ENCODE data around the gene RERE. TPM values are rescaled to one million over a fixed set of nuclear protein-coding genes. Genes with fewer than 3 reads are reported as not detected.

Gene RERE
- total and polyA plus RNA-seq, 2 experiments from 2014 or later = 39.8 to 62.8 TPM

GRCh38 chr1:8347635-8348034, 469.8 kb downstream of the RERE start:
- H3K9me2 ChIP-seq (replicated peaks; ENCODE audit: insufficient read depth) = no peaks in the 10 kb centered on the region
- no peak overlapping the region for H3K4me2 ChIP-seq
- no peak overlapping the region for H3K4me3 ChIP-seq
- H3K79me2 ChIP-seq = no peaks in the 10 kb centered on the region
- TF ChIP-seq CTCF (IDR thresholded peaks at IDR 0.05; ENCODE audit: poor library complexity) = no peak
- TF ChIP-seq EZH2 (IDR thresholded peaks at IDR 0.05; ENCODE audit: borderline replicate concordance) = no peak
- H3K27me3 ChIP-seq = no peaks in the 10 kb centered on the region
- no peak overlapping the region for H3K27ac ChIP-seq
- DNase-seq (ENCODE audit: low spot score) = no peak
- no peaks in the 10 kb centered on the region for H3K4me1 ChIP-seq (ENCODE audit: insufficient read depth)
- no peaks in the 10 kb centered on the region for H3K9me3 ChIP-seq (ENCODE audit: low read depth)
- no peaks in the 10 kb centered on the region for H3K36me3 ChIP-seq (replicated peaks; ENCODE audit: insufficient read depth, low read depth)
- WGBS (ENCODE audit: low lambda C conversion rate, missing lambda C conversion rate) = 70% methylated on average over 15 of the region's 15 CpGs
- H4K20me1 ChIP-seq (ENCODE audit: insufficient read depth, poor library complexity, severe bottlenecking) = no peaks in the 10 kb centered on the region
- no peak overlapping the region for H2AFZ ChIP-seq

GRCh38 chr1:8345621-8346415, 471.6 kb downstream of the RERE start:
- H3K27me3 ChIP-seq = no peaks in the 10 kb centered on the region
- H4K20me1 ChIP-seq (ENCODE audit: insufficient read depth, poor library complexity, severe bottlenecking) = no peaks in the 10 kb centered on the region
- H3K27ac ChIP-seq = no peak overlapping the region
- no peaks in the 10 kb centered on the region for H3K36me3 ChIP-seq (replicated peaks; ENCODE audit: insufficient read depth, low read depth)
- H3K79me2 ChIP-seq = no peaks in the 10 kb centered on the region
- TF ChIP-seq CTCF (IDR thresholded peaks at IDR 0.05; ENCODE audit: poor library complexity) (no peak), EZH2phosphoT487 (IDR thresholded peaks at IDR 0.05; ENCODE audit: low read depth, severe bottlenecking, unreplicated experiment) (no peak), EZH2 (IDR thresholded peaks at IDR 0.05; ENCODE audit: borderline replicate concordance) (no peak)
- H3K4me2 ChIP-seq = no peak overlapping the region
- H3K4me1 ChIP-seq (ENCODE audit: insufficient read depth) = no peaks in the 10 kb centered on the region
- no peak for DNase-seq (ENCODE audit: low spot score)
- 88% methylated on average over 18 of the region's 18 CpGs for WGBS (ENCODE audit: low lambda C conversion rate, missing lambda C conversion rate)
- H3K9me2 ChIP-seq (replicated peaks; ENCODE audit: insufficient read depth) = no peaks in the 10 kb centered on the region
- no peak overlapping the region for H2AFZ ChIP-seq
- H3K9me3 ChIP-seq (ENCODE audit: low read depth) = no peaks in the 10 kb centered on the region
- no peak overlapping the region for H3K4me3 ChIP-seq

- no peaks in the 10 kb centered on the region for H3K9me2 ChIP-seq (replicated peaks; ENCODE audit: insufficient read depth)
- no peak overlapping the region for H3K27ac ChIP-seq
- no peak overlapping the region for H2AFZ ChIP-seq
- H3K4me3 ChIP-seq = no peak overlapping the region
- H4K20me1 ChIP-seq (ENCODE audit: insufficient read depth, poor library complexity, severe bottlenecking) = no peaks in the 10 kb centered on the region
- no peak overlapping the region for H3K4me2 ChIP-seq
- no peak for TF ChIP-seq EZH2 (IDR thresholded peaks at IDR 0.05; ENCODE audit: borderline replicate concordance)
- TF ChIP-seq CTCF (IDR thresholded peaks at IDR 0.05; ENCODE audit: poor library complexity) = no peak
- no peak for TF ChIP-seq EZH2phosphoT487 (IDR thresholded peaks at IDR 0.05; ENCODE audit: low read depth, severe bottlenecking, unreplicated experiment)
- H3K27me3 ChIP-seq = no peaks in the 10 kb centered on the region
- no peaks in the 10 kb centered on the region for H3K9me3 ChIP-seq (ENCODE audit: low read depth)
- H3K79me2 ChIP-seq = no peaks in the 10 kb centered on the region
- DNase-seq (ENCODE audit: low spot score) = no peak
- H3K36me3 ChIP-seq (replicated peaks; ENCODE audit: insufficient read depth, low read depth) = no peaks in the 10 kb centered on the region
- WGBS (ENCODE audit: low lambda C conversion rate, missing lambda C conversion rate) = 95% methylated on average over 10 of the region's 10 CpGs
- no peaks in the 10 kb centered on the region for H3K4me1 ChIP-seq (ENCODE audit: insufficient read depth)
These were observed 472.4 kb downstream of the RERE start for GRCh38 chr1:8344893-8345507.

All from hepatocyte (in vitro differentiated cells).